Calu3 (cell line): Measurements from ENCODE around the gene ZFP92. TPM values are rescaled to one million over a fixed set of nuclear protein-coding genes. Genes with fewer than 3 reads are reported as not detected.

ENCODE experiments used
- BruUV-seq: library from RNA; stranded (reverse); fragments of 400-500 nt; replicated peaks from 2 replicates; lab custom pipeline; 2021; lab: Mats Ljungman, UMichigan
- CTCF ChIA-PET: fragments of 300-600 bp; sonication (Branson Sonifier 250); formaldehyde crosslinking; loops from one replicate; lab custom pipeline; 2022; ENCODE audit warnings: antibody characterized with exemption; lab: Charles Lee
- DNase-seq: peaks from one replicate; pipeline ENCODE4 v3.0.0; 2022
- H3K27ac Mint-ChIP-seq: one replicate; pipeline ENCODE4 v1.8.0; 2022; ENCODE audit warnings: mixed read lengths; ENCODE audit not compliant: unreplicated experiment
- H3K27me3 Mint-ChIP-seq: one replicate; pipeline ENCODE4 v1.8.0; 2022; ENCODE audit warnings: mixed read lengths; ENCODE audit not compliant: unreplicated experiment
- H3K36me3 Mint-ChIP-seq: one replicate; pipeline ENCODE4 v1.8.0; 2022; ENCODE audit warnings: mild to moderate bottlenecking, moderate library complexity, mixed read lengths; ENCODE audit not compliant: insufficient read depth, unreplicated experiment
- H3K4me1 Mint-ChIP-seq: one replicate; pipeline ENCODE4 v1.8.0; 2022; ENCODE audit warnings: mild to moderate bottlenecking, low read depth, mixed read lengths; ENCODE audit not compliant: unreplicated experiment
- H3K4me3 Mint-ChIP-seq: one replicate; pipeline ENCODE4 v1.8.0; 2022; ENCODE audit warnings: mild to moderate bottlenecking, low read depth, moderate library complexity, mixed read lengths; ENCODE audit not compliant: unreplicated experiment
- H3K9me3 Mint-ChIP-seq: one replicate; pipeline ENCODE4 v1.8.0; 2022; ENCODE audit warnings: low read depth, mixed read lengths; ENCODE audit not compliant: unreplicated experiment
- CTCF ChIP-seq: fragments of 200-600 bp; IDR thresholded peaks from one replicate; pipeline ENCODE4 v1.8.0; 2022; ENCODE audit warnings: antibody characterized with exemption; ENCODE audit not compliant: unreplicated experiment
- intact Hi-C: fragments of 100-400 bp; cut with micrococcal nuclease; formaldehyde crosslinking; loops from one replicate; pipeline ENCODE4 v1.10.0; 2022; ENCODE audit not compliant: unreplicated experiment
- total RNA-seq: library from RNA; stranded (reverse); gene quantifications from 2 replicates; pipeline ENCODE4 v1.2.3, GENCODE V29; 2022

ZFP92 gene
- total RNA-seq, 1 experiment from 2014 or later, result 0.19 TPM

- peaks cover 92% of the 10 kb centered on the region for H3K27me3 Mint-ChIP-seq
- CTCF ChIA-PET, result no interaction called here
- TF ChIP-seq CTCF, result no peak
- peaks cover 4% of the 10 kb centered on the region for H3K36me3 Mint-ChIP-seq
- no peak overlapping the region for H3K27ac Mint-ChIP-seq
- peak overlapping the region; percentile 16 for H3K4me3 Mint-ChIP-seq
- no TSS peak for BruUV-seq
- H3K4me1 Mint-ChIP-seq, result no peaks in the 10 kb centered on the region
- intact Hi-C loops, result no loop called here
- no peak for DNase-seq
- no peaks in the 10 kb centered on the region for H3K9me3 Mint-ChIP-seq
Measured at GRCh38 chrX:153410888-153411254, 401 bp upstream of the ZFP92 start.

- Mint-ChIP-seq H3K27ac (no peak overlapping the region), H3K4me1 (no peaks in the 10 kb centered on the region), H3K9me3 (no peaks in the 10 kb centered on the region), H3K27me3 (peaks cover 92% of the 10 kb centered on the region), H3K4me3 (peak overlapping the region; percentile 16), H3K36me3 (peaks cover 4% of the 10 kb centered on the region)
- CTCF ChIA-PET, result no interaction called here
- intact Hi-C loops, result no loop called here
- no peak for DNase-seq
- no TSS peak for BruUV-seq
- TF ChIP-seq CTCF, result no peak
Measured at GRCh38 chrX:153411988-153412574, 809 bp downstream of the ZFP92 start.

DNA sequence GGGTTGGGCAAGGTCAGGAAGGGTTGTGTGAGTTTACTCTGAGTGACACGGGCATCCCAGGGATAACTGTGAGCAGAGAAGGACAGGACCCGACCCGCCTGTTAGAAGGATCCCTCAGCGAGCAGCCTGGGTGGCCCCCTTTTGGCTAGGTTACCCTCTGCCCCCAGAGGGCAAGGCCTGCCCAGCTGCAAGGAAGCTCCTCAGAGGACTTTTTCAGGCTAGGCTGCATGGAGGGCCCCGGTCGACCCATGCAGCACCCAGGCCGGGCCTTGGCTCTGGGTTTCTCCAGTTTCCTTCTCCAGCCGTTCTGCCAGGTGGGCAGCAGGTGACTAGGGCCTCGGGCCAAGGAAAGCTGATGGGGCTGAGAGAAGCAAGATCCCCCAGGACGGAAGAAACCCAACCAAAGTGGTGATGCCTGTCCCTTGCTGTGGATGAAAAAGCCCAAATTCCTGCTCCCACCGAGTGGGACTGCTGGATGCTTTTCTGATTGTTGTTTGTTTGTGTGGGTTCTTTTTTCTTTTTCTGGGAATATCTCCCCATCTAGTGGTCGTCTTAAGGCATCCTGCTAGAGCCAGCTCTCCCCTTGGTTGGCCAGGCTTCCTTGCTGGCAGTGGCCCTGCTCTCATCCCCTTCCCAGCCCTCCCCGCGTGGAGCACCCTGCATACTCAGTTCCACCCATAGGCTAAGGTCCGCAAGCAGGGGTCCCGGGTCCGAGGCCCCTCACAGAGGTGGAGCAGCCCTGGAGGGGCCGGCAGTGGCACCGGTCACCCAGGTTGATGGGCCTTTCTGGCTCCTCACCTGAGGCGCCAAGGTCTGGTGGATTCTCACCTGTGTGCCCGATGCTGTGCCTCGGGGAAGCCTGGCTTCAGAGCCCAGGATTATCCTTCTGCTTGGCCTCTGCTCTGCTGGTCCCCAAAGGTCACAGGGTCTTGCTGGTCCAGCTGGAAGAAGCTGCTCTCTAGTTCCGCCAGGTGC, 1.8 kb downstream of the ZFP92 start:
- Mint-ChIP-seq H3K4me1 (no peaks in the 10 kb centered on the region), H3K36me3 (peaks cover 4% of the 10 kb centered on the region), H3K27ac (no peak overlapping the region), H3K4me3 (no peak overlapping the region), H3K9me3 (no peaks in the 10 kb centered on the region), H3K27me3 (peaks cover 92% of the 10 kb centered on the region)
- no peak for TF ChIP-seq CTCF
- intact Hi-C loops, result no loop called here
- CTCF ChIA-PET, result no interaction called here
- no peak for DNase-seq
- no TSS peak for BruUV-seq

GRCh38 chrX:153413731-153414130, 2.5 kb downstream of the ZFP92 start:
- Mint-ChIP-seq H3K9me3 (no peaks in the 10 kb centered on the region), H3K27ac (no peak overlapping the region), H3K36me3 (peaks cover 4% of the 10 kb centered on the region), H3K4me1 (no peaks in the 10 kb centered on the region), H3K27me3 (peaks cover 94% of the 10 kb centered on the region), H3K4me3 (no peak overlapping the region)
- CTCF ChIA-PET, result no interaction called here
- intact Hi-C loops, result no loop called here
- TF ChIP-seq CTCF, result no peak
- no TSS peak for BruUV-seq
- no peak for DNase-seq
